ENCODE measurements around the gene SHD. TPM values are rescaled to one million over a fixed set of nuclear protein-coding genes. Genes with fewer than 3 reads are reported as not detected.
"Not testable (repeated sequence)": the region's sequence is repeated elsewhere in the genome, so short reads cannot be mapped to it uniquely, and the experiment has no call there.

SHD gene
- total and polyA plus RNA-seq, 4 donors, result not detected

DNA sequence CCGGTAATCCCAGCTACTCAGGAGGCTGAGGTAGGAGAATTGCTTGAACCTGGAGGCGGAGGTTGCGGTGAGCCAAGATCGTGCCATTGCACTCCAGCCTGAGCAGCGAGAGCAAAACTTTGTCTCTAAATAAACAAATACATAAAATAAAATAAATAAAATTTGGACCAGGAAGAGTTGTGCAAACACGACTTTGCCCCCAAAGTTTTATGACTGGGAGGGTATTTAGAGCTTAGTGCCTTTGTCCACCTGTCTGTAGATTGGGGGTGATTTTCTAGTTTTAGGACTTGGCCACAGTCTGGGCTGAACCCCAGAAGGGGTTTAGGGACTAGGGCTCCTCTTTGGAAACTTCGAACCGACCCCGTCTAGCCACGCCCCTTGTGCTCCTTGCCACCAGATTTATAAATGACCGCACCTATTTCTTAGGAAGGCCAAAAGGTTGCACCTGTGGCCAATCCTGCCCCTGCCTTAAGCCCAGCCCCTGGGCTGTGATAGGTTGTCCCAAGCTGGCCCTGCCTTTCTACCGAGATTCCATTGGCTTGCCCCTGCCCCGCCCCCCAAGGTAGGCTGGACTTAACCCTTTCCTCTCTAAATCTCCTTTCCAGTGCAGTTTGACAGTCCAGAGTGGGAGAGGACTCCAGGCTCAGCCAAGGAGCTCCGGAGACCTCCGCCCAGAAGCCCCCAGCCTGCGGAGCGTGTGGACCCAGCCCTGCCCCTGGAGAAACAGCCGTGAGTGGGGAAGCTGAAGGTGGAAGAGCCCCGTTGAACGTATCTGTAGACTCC is 5.3 kb downstream of the SHD start:
- H3K4me1 ChIP-seq (ENCODE audit: control insufficient read depth in 5 of 5, insufficient read depth in 5 of 5, low read length in 5 of 5), result peaks cover 0 to 4% (median 2%) of the 10 kb centered on the region in 5 donors
- H3K9me3 ChIP-seq (ENCODE audit: control insufficient read depth in 4 of 4, insufficient read depth in 3 of 4, low read length in 3 of 4), result no peaks in the 10 kb centered on the region
- peaks cover 9 to 22% (median 16%) of the 10 kb centered on the region in 3 donors for H3K27me3 ChIP-seq (ENCODE audit: control insufficient read depth in 3 of 3, insufficient read depth in 3 of 3, low read length in 2 of 3)
- ATAC-seq (ENCODE audit: insufficient read depth, low FRiP score) (no peak), DNase-seq (no peak)
- no peak overlapping the region for H3K4me3 ChIP-seq
- TF ChIP-seq, protein P1, sequence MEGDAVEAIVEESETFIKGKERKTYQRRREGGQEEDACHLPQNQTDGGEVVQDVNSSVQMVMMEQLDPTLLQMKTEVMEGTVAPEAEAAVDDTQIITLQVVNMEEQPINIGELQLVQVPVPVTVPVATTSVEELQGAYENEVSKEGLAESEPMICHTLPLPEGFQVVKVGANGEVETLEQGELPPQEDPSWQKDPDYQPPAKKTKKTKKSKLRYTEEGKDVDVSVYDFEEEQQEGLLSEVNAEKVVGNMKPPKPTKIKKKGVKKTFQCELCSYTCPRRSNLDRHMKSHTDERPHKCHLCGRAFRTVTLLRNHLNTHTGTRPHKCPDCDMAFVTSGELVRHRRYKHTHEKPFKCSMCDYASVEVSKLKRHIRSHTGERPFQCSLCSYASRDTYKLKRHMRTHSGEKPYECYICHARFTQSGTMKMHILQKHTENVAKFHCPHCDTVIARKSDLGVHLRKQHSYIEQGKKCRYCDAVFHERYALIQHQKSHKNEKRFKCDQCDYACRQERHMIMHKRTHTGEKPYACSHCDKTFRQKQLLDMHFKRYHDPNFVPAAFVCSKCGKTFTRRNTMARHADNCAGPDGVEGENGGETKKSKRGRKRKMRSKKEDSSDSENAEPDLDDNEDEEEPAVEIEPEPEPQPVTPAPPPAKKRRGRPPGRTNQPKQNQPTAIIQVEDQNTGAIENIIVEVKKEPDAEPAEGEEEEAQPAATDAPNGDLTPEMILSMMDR (IDR thresholded peaks at IDR 0.05; ENCODE audit: control extremely low read depth, extremely low read depth), result no peak
- 40 to 46% methylated on average over 20 of the region's 20 CpGs for WGBS, 2 donors
- H3K9ac ChIP-seq (ENCODE audit: insufficient read depth in 1 of 2, low read length in 2 of 2), result no peak overlapping the region
- H3K36me3 ChIP-seq (ENCODE audit: control insufficient read depth in 4 of 4, insufficient read depth in 4 of 4, low read length in 4 of 4), result no peaks in the 10 kb centered on the region
- no peak overlapping the region for H3K27ac ChIP-seq (ENCODE audit: low read depth in 1 of 2, low read length in 1 of 2)

GRCh38 chr19:4284974-4285373 is 5.9 kb downstream of the SHD start:
- Histone ChIP-seq H3K4me3 (no peak overlapping the region), H3K4me1 (ENCODE audit: control insufficient read depth in 5 of 5, insufficient read depth in 5 of 5, low read length in 5 of 5) (no peaks in the 10 kb centered on the region), H3K9ac (ENCODE audit: insufficient read depth in 1 of 2, low read length in 2 of 2) (no peak overlapping the region), H3K9me3 (ENCODE audit: control insufficient read depth in 4 of 4, insufficient read depth in 3 of 4, low read length in 3 of 4) (no peaks in the 10 kb centered on the region), H3K27me3 (ENCODE audit: control insufficient read depth in 3 of 3, insufficient read depth in 3 of 3, low read length in 2 of 3) (peaks cover 5 to 18% (median 13%) of the 10 kb centered on the region in 3 donors), H3K36me3 (ENCODE audit: control insufficient read depth in 4 of 4, insufficient read depth in 4 of 4, low read length in 4 of 4) (no peaks in the 10 kb centered on the region), H3K27ac (ENCODE audit: low read depth in 1 of 2, low read length in 1 of 2) (no peak overlapping the region)
- 71 to 79% methylated on average over 6 of the region's 6 CpGs for WGBS, 2 donors
- ATAC-seq (ENCODE audit: insufficient read depth, low FRiP score) (no peak), DNase-seq (no peak)
- TF ChIP-seq, protein P1 (IDR thresholded peaks at IDR 0.05; ENCODE audit: control extremely low read depth, extremely low read depth), result no peak

DNA sequence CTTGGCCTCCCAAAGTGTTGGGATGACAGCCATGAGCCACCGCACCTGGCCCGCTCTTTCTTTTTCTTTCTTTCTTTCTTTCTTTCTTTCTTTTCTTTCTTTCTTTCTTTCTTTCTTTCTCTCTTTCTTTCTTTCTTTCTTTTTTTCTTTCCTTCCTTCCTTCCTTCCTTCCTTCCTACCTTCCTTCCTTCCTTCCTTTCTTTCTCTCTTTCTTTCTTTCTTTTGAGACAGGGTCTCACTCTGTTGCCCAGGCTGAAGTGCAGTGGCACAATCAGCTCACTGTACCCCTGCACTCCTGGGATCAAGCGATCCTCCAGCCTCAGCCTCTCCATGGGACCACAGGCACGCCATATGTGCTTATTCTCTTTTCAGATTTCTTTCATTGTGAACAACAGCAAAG is 7.1 kb downstream of the SHD start:
- not testable (repeated sequence) for H3K9me3 ChIP-seq (ENCODE audit: control insufficient read depth in 4 of 4, insufficient read depth in 3 of 4, low read length in 3 of 4); H3K4me3 ChIP-seq; H3K27me3 ChIP-seq (ENCODE audit: control insufficient read depth in 3 of 3, insufficient read depth in 3 of 3, low read length in 2 of 3); DNase-seq; H3K4me1 ChIP-seq (ENCODE audit: control insufficient read depth in 5 of 5, insufficient read depth in 5 of 5, low read length in 5 of 5); H3K36me3 ChIP-seq (ENCODE audit: control insufficient read depth in 4 of 4, insufficient read depth in 4 of 4, low read length in 4 of 4); H3K9ac ChIP-seq (ENCODE audit: insufficient read depth in 1 of 2, low read length in 2 of 2); H3K27ac ChIP-seq (ENCODE audit: low read depth in 1 of 2, low read length in 1 of 2); ATAC-seq (ENCODE audit: insufficient read depth, low FRiP score)
- WGBS, 2 donors, result 82 to 87% methylated on average over 4 of the region's 4 CpGs

DNA sequence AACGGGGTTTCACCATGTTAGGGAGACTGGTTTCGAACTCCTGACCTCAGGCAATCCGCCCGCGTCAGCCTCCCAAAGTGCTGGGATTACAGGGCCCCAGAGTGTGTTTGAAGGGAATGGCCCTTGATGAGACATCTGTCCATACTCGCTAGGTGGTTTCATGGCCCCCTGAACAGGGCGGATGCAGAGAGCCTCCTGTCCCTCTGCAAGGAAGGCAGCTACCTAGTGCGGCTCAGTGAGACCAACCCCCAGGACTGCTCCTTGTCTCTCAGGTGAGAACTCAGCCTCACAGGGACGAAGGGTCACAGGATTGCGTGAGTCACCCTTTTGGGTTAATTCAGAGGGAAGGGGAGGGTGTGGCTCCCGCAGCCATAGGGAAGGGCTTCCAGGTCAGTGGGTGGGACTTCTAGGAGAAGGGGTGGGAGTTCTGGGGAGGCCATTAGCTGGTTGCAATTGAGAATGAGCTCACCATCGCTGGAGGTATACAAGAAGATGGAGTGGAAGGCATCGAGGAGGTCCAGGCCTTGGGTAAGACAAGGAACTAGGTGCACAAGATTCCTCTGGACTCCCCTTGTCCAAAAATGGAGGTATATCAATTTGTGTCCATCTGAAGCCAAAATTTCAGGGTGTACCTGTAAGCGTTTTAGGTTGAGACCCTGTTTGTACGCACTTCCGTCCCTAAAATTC is 9.2 kb downstream of the SHD start:
- H3K4me3 ChIP-seq, result no peak overlapping the region
- ATAC-seq (ENCODE audit: insufficient read depth, low FRiP score) (no peak), DNase-seq (no peak)
- no peak overlapping the region for H3K9ac ChIP-seq (ENCODE audit: insufficient read depth in 1 of 2, low read length in 2 of 2)
- WGBS, 2 donors, result 81 to 83% methylated on average over 16 of the region's 16 CpGs
- TF ChIP-seq, protein P1 (IDR thresholded peaks at IDR 0.05; ENCODE audit: control extremely low read depth, extremely low read depth), result no peak
- H3K9me3 ChIP-seq (ENCODE audit: control insufficient read depth in 4 of 4, insufficient read depth in 3 of 4, low read length in 3 of 4), result peaks cover 0 to 3% (median 0%) of the 10 kb centered on the region in 4 donors
- H3K27me3 ChIP-seq (ENCODE audit: control insufficient read depth in 3 of 3, insufficient read depth in 3 of 3, low read length in 2 of 3), result no peaks in the 10 kb centered on the region
- H3K36me3 ChIP-seq (ENCODE audit: control insufficient read depth in 4 of 4, insufficient read depth in 4 of 4, low read length in 4 of 4), result no peaks in the 10 kb centered on the region
- H3K4me1 ChIP-seq (ENCODE audit: control insufficient read depth in 5 of 5, insufficient read depth in 5 of 5, low read length in 5 of 5), result no peaks in the 10 kb centered on the region
- no peak overlapping the region for H3K27ac ChIP-seq (ENCODE audit: low read depth in 1 of 2, low read length in 1 of 2)
